ENCODE results near the gene FKBP14. TPM values are rescaled to one million over a fixed set of nuclear protein-coding genes. Genes with fewer than 3 reads are reported as not detected.

The FKBP14 gene
- 20.2 and 20.7 TPM in 2 replicates for total RNA-seq (2021; fragmentation: NEBNext Ultra II Directional; extraction: Animal tissue kit (Norgen Biotek cat#: 25700))
- 2.2 and 3.2 TPM in 2 replicates for polyA plus RNA-seq (2011; rRNA removed)
- polyA plus RNA-seq (2011; cell fraction: cytosol; rRNA removed), result 5.4 TPM
- 1.1 TPM for polyA plus RNA-seq (2011; cell fraction: nucleus; rRNA removed)
- 4.8 to 12.2 TPM (median 8.4 TPM) in 4 replicates for polyA plus RNA-seq (2012, experiment 1 of 2)
- polyA plus RNA-seq (2012, experiment 2 of 2), result 0.84 TPM
- 18.6 TPM for polyA plus RNA-seq (2013, experiment 1 of 2)
- 25.1 TPM for polyA plus RNA-seq (2013, experiment 2 of 2)
- polyA minus RNA-seq (2011; rRNA and poly(A)+ RNA removed), result 7.9 and 12.5 TPM in 2 replicates
- polyA minus RNA-seq (2011; cell fraction: cytosol; rRNA and poly(A)+ RNA removed), result 3.2 TPM
- 8.8 TPM for polyA minus RNA-seq (2011; cell fraction: nucleus; rRNA and poly(A)+ RNA removed)
- long read RNA-seq, experiment 1, full-length matches to known transcripts, result 3 of 14 reads
- long read RNA-seq, experiment 1, partial matches to known transcripts, result 1 of 14 reads
- long read RNA-seq, experiment 1, other reads (novel, unspliced or antisense), result 10 of 14 reads
- long read RNA-seq, experiment 2, full-length matches to known transcripts, result 15 of 18 reads
- long read RNA-seq, experiment 2, partial matches to known transcripts, result 0 of 18 reads
- long read RNA-seq, experiment 2, other reads (novel, unspliced or antisense), result 3 of 18 reads

GRCh38 chr7:30026229-30027064, at the start of gene FKBP14:
FKBP14 (minus strand) TSS chr7:30026702; CDS start chr7:30026508, 194 bp downstream.
- no peak within 1 kb of the TSS for H2AK5ac ChIP-seq (ENCODE audit: low read depth, low read length)
- no peak within 1 kb of the TSS for H3K56ac ChIP-seq (replicated peaks; ENCODE audit: insufficient read length, low read depth, low read length)
- H3K79me2 ChIP-seq (ENCODE audit: control insufficient read depth in 1 of 2, insufficient read depth in 2 of 2, low read length in 2 of 2), result peaks cover 8 to 61% of the 10 kb centered on the region in 2 experiments
- CTCF ChIA-PET (ENCODE audit: partially characterized antibody), result interaction anchor here (1.6 kb wide), 1 partner anchor 35 kb away, joined by 4 read pairs; no protein-coding TSS in a partner anchor
- H4K20me1 ChIP-seq (replicated peaks in 1 of 2; ENCODE audit: control insufficient read depth in 1 of 2, insufficient read depth in 2 of 2, low read length in 2 of 2), result peaks cover 0 to 12% of the 10 kb centered on the region in 2 experiments
- peak within 1 kb of the TSS; percentile 83 to 97 (median 90) for H3K4me3 ChIP-seq (ENCODE audit: extremely low read depth in 1 of 4, insufficient read depth in 2 of 4, low read depth in 3 of 4, low read length in 4 of 4)
- no peak within 1 kb of the TSS for H2BK12ac ChIP-seq (ENCODE audit: low read depth, low read length)
- peaks cover 11% of the 10 kb centered on the region for H3K23me2 ChIP-seq (ENCODE audit: low read depth, low read length)
- no peaks in the 10 kb centered on the region for H3K9me3 ChIP-seq (ENCODE audit: insufficient read depth in 2 of 2, low read depth in 1 of 2, low read length in 1 of 2)
- H4K5ac ChIP-seq (ENCODE audit: insufficient read length, low read depth, low read length), result peak within 1 kb of the TSS; percentile 5
- no peak within 1 kb of the TSS for H3K14ac ChIP-seq (ENCODE audit: insufficient read length)
- DNase-seq (ENCODE audit: low read depth in 1 of 2, low spot score in 2 of 2), result peak; percentile 91 to 97
- WGBS, 2 experiments (ENCODE audit: extremely low coverage in 1 of 2, insufficient coverage in 1 of 2, insufficient read length in 1 of 2, insufficient replicate concordance in 2 of 2, low coverage in 1 of 2, low lambda C conversion rate in 2 of 2, missing lambda C conversion rate in 1 of 2), result 1% methylated on average over 35 of the region's 35 CpGs; no CpG with 5 or more reads in 1 of the 2 experiments
- H3K18ac ChIP-seq (ENCODE audit: extremely low read depth, low read length), result no peak within 1 kb of the TSS; the same call in 1 of the 2 replicates
- peaks cover 2% of the 10 kb centered on the region; the same call in 1 of the 2 replicates for H3K79me1 ChIP-seq (ENCODE audit: low read depth, low read length)
- H3K4ac ChIP-seq (replicated peaks; ENCODE audit: insufficient read length, low read depth, low read length), result no peak within 1 kb of the TSS
- no peak within 1 kb of the TSS for H2BK120ac ChIP-seq (replicated peaks; ENCODE audit: low read depth, low read length)
- H3K27me3 ChIP-seq (replicated peaks in 1 of 4; ENCODE audit: control insufficient read depth in 3 of 4, extremely low read depth in 1 of 4, insufficient read depth in 3 of 4, low read length in 3 of 4), result no peaks in the 10 kb centered on the region
- FAIRE-seq, result peak; percentile 81
- no peak within 1 kb of the TSS for H4K91ac ChIP-seq (replicated peaks; ENCODE audit: insufficient read length, low read length)
- H3K9ac ChIP-seq (replicated peaks in 1 of 4; ENCODE audit: extremely low read depth in 1 of 4, low read depth in 3 of 4, low read length in 3 of 4), result peak within 1 kb of the TSS; percentile 52 to 89 (median 71)
- H3K4me1 ChIP-seq (replicated peaks in 1 of 4; ENCODE audit: control insufficient read depth in 3 of 4, insufficient read depth in 4 of 4, low read length in 3 of 4), result peaks cover 0 to 13% (median 4%) of the 10 kb centered on the region in 4 experiments; a peak in 5 of 7 replicates
- no peak within 1 kb of the TSS for H2BK15ac ChIP-seq (ENCODE audit: low read length)
- no peak within 1 kb of the TSS for H2BK5ac ChIP-seq (ENCODE audit: low read depth, low read length)
- H2AFZ ChIP-seq (ENCODE audit: low read length), result peak within 1 kb of the TSS; percentile 98
- peak within 1 kb of the TSS; percentile 85 to 96 for H3K4me2 ChIP-seq (ENCODE audit: insufficient read depth in 1 of 2, low read depth in 2 of 2, low read length in 2 of 2)
- H3K23ac ChIP-seq (ENCODE audit: insufficient read length), result no peak within 1 kb of the TSS
- no peak within 1 kb of the TSS for H2BK20ac ChIP-seq (ENCODE audit: low read length)
- H3K36me3 ChIP-seq (ENCODE audit: control insufficient read depth in 2 of 4, insufficient read depth in 4 of 4, low read length in 3 of 4), result 0 out of 8 replicates have a peak, but pooled peaks cover 0 to 3% (median 0%) of the 10 kb centered on the region in 4 experiments
- no peak within 1 kb of the TSS; the same call in 1 of the 2 replicates for H3K27ac ChIP-seq (ENCODE audit: low read depth, low read length)
- H4K8ac ChIP-seq (ENCODE audit: extremely low read depth, insufficient read depth, low read length), result no peak within 1 kb of the TSS
- POLR2A ChIA-PET (ENCODE audit: partially characterized antibody), result interaction anchor here (0.7 to 1.6 kb wide), 4 partner anchors 13 to 108 kb away, joined by 3 to 5 read pairs (median 4); partner anchors contain the start of gene MTURN
- TF ChIP-seq GABPA (IDR thresholded peaks at IDR 0.05; ENCODE audit: borderline replicate concordance, insufficient read depth, low read length) (peak; percentile 49; the same call in 1 of the 2 replicates), TAF1 (IDR thresholded peaks at IDR 0.05; ENCODE audit: low read depth, low read length) (peak; percentile 68), CBX8 (IDR thresholded peaks at IDR 0.05; ENCODE audit: borderline replicate concordance, low read depth, low read length) (no peak), POLR2AphosphoS5 (IDR thresholded peaks at IDR 0.05; ENCODE audit: low read depth, low read length) (0 out of 2 replicates have a peak, but pooled peaks have one; percentile 40), EZH2 (IDR thresholded peaks at IDR 0.05; ENCODE audit: low read depth, low read length, severe bottlenecking) (no peak), TAF7 (optimal IDR thresholded peaks at IDR 0.05; ENCODE audit: borderline replicate concordance, low read depth, low read length) (peak; percentile 35), RFX5 (IDR thresholded peaks at IDR 0.05; ENCODE audit: borderline replicate concordance, low read depth, low read length) (no peak), TEAD4 (IDR thresholded peaks at IDR 0.05; ENCODE audit: low read depth, low read length) (peak; percentile 70)

All from H1 (cell line).